WERI-Rb-1 (cell line): ENCODE results near the gene PPP2R2C.

Experiments used
- DNase-seq: peaks from one replicate; pipeline ENCODE4 v3.0.0-alpha.2; 2020
- H3K27ac ChIP-seq: fragments of 250-450 bp; sonication (Bioruptor Pico); 2 replicates; pipeline ENCODE4 v1.5.1; 2020; ENCODE audit warnings: mild to moderate bottlenecking, moderate library complexity
- H3K27me3 ChIP-seq: fragments of 250-450 bp; sonication (Bioruptor Pico); 2 replicates; pipeline ENCODE4 v1.5.1; 2021; ENCODE audit warnings: mild to moderate bottlenecking, low read depth, moderate library complexity; ENCODE audit not compliant: insufficient read depth, severe bottlenecking
- H3K36me3 ChIP-seq: fragments of 250-450 bp; sonication (Bioruptor Pico); 2 replicates; pipeline ENCODE4 v1.5.1; 2020; ENCODE audit warnings: mild to moderate bottlenecking, moderate library complexity
- H3K4me3 ChIP-seq: 2 replicates; pipeline ENCODE4 v1.5.1; 2011; ENCODE audit warnings: low read depth, mild to moderate bottlenecking, control low read depth, low read length
- H3K9me3 ChIP-seq: fragments of 250-450 bp; sonication (Bioruptor Pico); 2 replicates; pipeline ENCODE4 v1.5.1; 2021; ENCODE audit warnings: mild to moderate bottlenecking, moderate library complexity; ENCODE audit not compliant: severe bottlenecking
- CTCF ChIP-seq: IDR thresholded peaks from 2 replicates; pipeline ENCODE4 v1.5.1; 2011; ENCODE audit warnings: low read depth, mild to moderate bottlenecking, control low read depth, inconsistent platforms, low read length

PPP2R2C gene

GRCh38 chr4:6280365-6280996, 191.9 kb downstream of the PPP2R2C start:
- Histone ChIP-seq H3K27ac (no peak overlapping the region), H3K4me3 (no peak overlapping the region), H3K9me3 (no peaks in the 10 kb centered on the region), H3K27me3 (no peaks in the 10 kb centered on the region), H3K36me3 (peaks cover 29% of the 10 kb centered on the region)
- no peak for TF ChIP-seq CTCF
- no peak for DNase-seq

DNA sequence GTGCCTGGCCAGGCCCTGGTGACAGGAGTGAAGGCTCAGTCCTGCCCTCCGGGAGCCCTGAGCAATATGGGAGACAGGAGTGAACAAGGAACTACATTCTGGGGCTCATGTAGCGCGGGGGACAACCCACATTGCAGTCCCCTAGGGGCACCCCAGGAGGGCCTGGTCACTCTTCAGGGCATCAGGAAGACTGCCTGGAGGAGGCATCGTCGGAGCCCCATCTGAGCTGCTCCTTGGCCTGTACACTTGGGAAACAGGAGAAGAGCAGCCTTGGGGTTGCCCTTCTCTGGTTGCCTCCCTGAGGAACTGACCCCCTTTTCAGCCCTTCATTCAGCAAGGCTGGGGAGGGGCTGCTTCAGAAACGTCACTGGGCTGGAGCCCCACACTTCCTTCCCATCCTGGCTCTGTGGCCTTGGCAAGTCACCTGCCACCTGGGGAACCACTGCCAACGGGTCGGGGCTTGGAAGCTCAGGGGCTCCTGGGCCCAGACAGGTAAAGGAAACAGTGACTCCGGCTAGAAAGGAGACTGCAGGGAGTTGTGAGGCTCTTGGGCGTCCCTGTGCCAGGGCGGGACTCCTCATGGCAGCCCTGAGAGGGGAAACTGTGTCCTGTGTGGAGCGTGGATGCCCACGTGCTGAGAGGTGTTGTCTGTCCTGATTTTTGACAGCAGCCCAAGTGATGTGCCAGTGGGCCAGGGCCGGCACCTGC, 192.7 kb downstream of the PPP2R2C start:
- no peak for DNase-seq
- H3K36me3 ChIP-seq: peaks cover 29% of the 10 kb centered on the region
- TF ChIP-seq CTCF: no peak
- no peak overlapping the region for H3K4me3 ChIP-seq
- H3K9me3 ChIP-seq: no peaks in the 10 kb centered on the region
- H3K27ac ChIP-seq: no peak overlapping the region
- no peaks in the 10 kb centered on the region for H3K27me3 ChIP-seq

- Histone ChIP-seq H3K36me3 (peaks cover 29% of the 10 kb centered on the region), H3K9me3 (no peaks in the 10 kb centered on the region), H3K27me3 (no peaks in the 10 kb centered on the region), H3K4me3 (no peak overlapping the region), H3K27ac (no peak overlapping the region)
- TF ChIP-seq CTCF: no peak
- DNase-seq: no peak
Observed at GRCh38 chr4:6278801-6279197, 193.6 kb downstream of the PPP2R2C start.

GRCh38 chr4:6277935-6278800, 194.2 kb downstream of the PPP2R2C start:
- H3K27ac ChIP-seq: no peak overlapping the region
- no peaks in the 10 kb centered on the region for H3K9me3 ChIP-seq
- no peak overlapping the region for H3K4me3 ChIP-seq
- TF ChIP-seq CTCF: no peak
- peaks cover 29% of the 10 kb centered on the region for H3K36me3 ChIP-seq
- H3K27me3 ChIP-seq: no peaks in the 10 kb centered on the region
- DNase-seq: no peak

- DNase-seq: no peak
- Histone ChIP-seq H3K27ac (no peak overlapping the region), H3K27me3 (no peaks in the 10 kb centered on the region), H3K36me3 (peaks cover 28% of the 10 kb centered on the region), H3K4me3 (no peak overlapping the region), H3K9me3 (no peaks in the 10 kb centered on the region)
- no peak for TF ChIP-seq CTCF
Observed at GRCh38 chr4:6277139-6277802, 195.1 kb downstream of the PPP2R2C start.
